Measurements from ENCODE around the gene SLC4A2.

- TF ChIP-seq MAZ (IDR thresholded peaks at IDR 0.05; ENCODE audit: borderline replicate concordance, low read depth, low read length) (no peak), REST (IDR thresholded peaks at IDR 0.05) (no peak), KDM5A (IDR thresholded peaks at IDR 0.05) (no peak), POLR2A (IDR thresholded peaks at IDR 0.05; ENCODE audit: low read length) (no peak), SREBF2 (IDR thresholded peaks at IDR 0.05) (no peak)
- TF ChIP-seq, protein P1, sequence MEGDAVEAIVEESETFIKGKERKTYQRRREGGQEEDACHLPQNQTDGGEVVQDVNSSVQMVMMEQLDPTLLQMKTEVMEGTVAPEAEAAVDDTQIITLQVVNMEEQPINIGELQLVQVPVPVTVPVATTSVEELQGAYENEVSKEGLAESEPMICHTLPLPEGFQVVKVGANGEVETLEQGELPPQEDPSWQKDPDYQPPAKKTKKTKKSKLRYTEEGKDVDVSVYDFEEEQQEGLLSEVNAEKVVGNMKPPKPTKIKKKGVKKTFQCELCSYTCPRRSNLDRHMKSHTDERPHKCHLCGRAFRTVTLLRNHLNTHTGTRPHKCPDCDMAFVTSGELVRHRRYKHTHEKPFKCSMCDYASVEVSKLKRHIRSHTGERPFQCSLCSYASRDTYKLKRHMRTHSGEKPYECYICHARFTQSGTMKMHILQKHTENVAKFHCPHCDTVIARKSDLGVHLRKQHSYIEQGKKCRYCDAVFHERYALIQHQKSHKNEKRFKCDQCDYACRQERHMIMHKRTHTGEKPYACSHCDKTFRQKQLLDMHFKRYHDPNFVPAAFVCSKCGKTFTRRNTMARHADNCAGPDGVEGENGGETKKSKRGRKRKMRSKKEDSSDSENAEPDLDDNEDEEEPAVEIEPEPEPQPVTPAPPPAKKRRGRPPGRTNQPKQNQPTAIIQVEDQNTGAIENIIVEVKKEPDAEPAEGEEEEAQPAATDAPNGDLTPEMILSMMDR (IDR thresholded peaks at IDR 0.05): no peak
- TF ChIP-seq, protein P2, sequence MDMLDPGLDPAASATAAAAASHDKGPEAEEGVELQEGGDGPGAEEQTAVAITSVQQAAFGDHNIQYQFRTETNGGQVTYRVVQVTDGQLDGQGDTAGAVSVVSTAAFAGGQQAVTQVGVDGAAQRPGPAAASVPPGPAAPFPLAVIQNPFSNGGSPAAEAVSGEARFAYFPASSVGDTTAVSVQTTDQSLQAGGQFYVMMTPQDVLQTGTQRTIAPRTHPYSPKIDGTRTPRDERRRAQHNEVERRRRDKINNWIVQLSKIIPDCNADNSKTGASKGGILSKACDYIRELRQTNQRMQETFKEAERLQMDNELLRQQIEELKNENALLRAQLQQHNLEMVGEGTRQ (IDR thresholded peaks at IDR 0.05): no peak
These were observed 3.1 kb upstream of the SLC4A2 start for GRCh38 chr7:151056283-151056665.
